Astrocyte (in vitro differentiated cells and primary cell): ENCODE measurements around the gene ALG5.

ENCODE experiments used
- CTCF ChIP-seq: IDR thresholded peaks from 2 replicates; pipeline ENCODE4 v1.5.1; 2011; ENCODE audit warnings: low read depth, mild to moderate bottlenecking, inconsistent platforms, low read length, moderate library complexity; ENCODE audit not compliant: insufficient read depth
- EZH2 ChIP-seq: IDR thresholded peaks from 2 replicates; pipeline ENCODE4 v1.6.1; 2012; ENCODE audit warnings: mild to moderate bottlenecking, low read length, inconsistent platforms; ENCODE audit not compliant: insufficient read depth

- TF ChIP-seq CTCF (no peak), EZH2 (no peak)
These were observed 27.6 kb upstream of the ALG5 start for GRCh38 chr13:37026771-37027170.
